HAP-1 (cell line): Measurements from ENCODE around the gene NCKIPSD.

ENCODE experiments used
- DNase-seq, 2 experiments: peaks; one replicate each; pipeline ENCODE4 v3.0.0-alpha.2; 2016 to 2020; ENCODE audit warnings: low spot score in 2 of 2
- H3K27me3 ChIP-seq: fragments of 250-450 bp; sonication (Bioruptor Pico); 2 replicates; pipeline ENCODE4 v1.5.1; 2020; ENCODE audit warnings: low read depth, mild to moderate bottlenecking, moderate library complexity
- H3K36me3 ChIP-seq: fragments of 250-450 bp; sonication (Bioruptor Pico); replicated peaks from 2 replicates; pipeline ENCODE4 v1.5.1; 2020; ENCODE audit warnings: mild to moderate bottlenecking
- H3K4me1 ChIP-seq: fragments of 250-450 bp; sonication (Bioruptor Pico); 2 replicates; pipeline ENCODE4 v1.5.1; 2020; ENCODE audit warnings: mild to moderate bottlenecking
- H3K4me3 ChIP-seq: fragments of 250-450 bp; sonication (Bioruptor Pico); 2 replicates; pipeline ENCODE4 v1.5.1; 2020; ENCODE audit warnings: mild to moderate bottlenecking, moderate library complexity
- H3K9me3 ChIP-seq: fragments of 250-450 bp; sonication (Bioruptor Pico); 2 replicates; pipeline ENCODE4 v1.5.1; 2020; ENCODE audit warnings: mild to moderate bottlenecking, moderate library complexity
- in situ Hi-C: fragments of 300-500 bp; cut with MboI; formaldehyde crosslinking; loops from 3 replicates; pipeline ENCODE4 v1.14.3; 2020; ENCODE audit warnings: low sequenced_read_pairs, inconsistent platforms, mixed read lengths

The NCKIPSD gene

DNA sequence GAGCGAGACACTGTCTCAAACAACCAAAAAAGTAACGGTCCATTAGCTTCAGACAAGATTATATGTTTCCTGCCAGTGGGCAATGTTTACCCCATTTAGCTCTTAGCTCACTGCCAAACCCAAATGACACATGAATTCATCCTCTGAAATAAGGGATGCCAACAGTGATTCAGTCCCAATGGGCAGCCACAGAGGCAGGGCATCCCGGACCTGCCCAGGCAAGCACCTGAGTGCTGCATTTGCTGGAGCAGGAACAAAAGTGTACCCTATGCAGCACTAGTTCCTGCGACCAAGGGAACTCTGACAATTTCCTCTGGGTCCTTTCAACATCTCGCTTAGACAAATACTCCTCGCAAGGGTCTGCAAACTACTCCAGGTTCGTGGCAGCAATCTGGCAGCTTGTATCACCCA, 23.3 kb upstream of the NCKIPSD start:
- no peaks in the 10 kb centered on the region for H3K9me3 ChIP-seq
- H3K4me1 ChIP-seq: no peaks in the 10 kb centered on the region
- in situ Hi-C loops: no loop called here
- H3K27me3 ChIP-seq: no peaks in the 10 kb centered on the region
- DNase-seq: no peak
- H3K4me3 ChIP-seq: no peak overlapping the region
- peaks cover 66% of the 10 kb centered on the region for H3K36me3 ChIP-seq

DNA sequence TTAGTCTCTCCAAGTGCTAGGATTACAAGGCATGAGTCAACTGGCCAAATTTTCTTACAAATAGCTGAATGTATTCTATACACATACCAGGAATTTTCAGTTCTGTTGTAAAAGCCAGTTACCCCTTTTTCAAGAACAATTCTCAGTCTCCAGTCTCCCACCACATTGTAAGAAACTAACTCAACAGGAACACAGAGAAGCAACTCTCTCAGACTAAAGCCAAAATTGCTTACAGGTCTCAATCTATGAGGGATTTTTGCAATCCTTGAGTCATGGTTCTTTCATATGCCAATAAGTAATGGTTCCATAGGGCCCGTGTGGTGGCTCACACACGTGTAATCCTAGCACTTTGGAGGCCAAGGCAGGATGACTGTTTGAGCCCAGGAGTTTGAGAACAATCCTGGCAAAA, 22.8 kb upstream of the NCKIPSD start:
- H3K9me3 ChIP-seq: no peaks in the 10 kb centered on the region
- in situ Hi-C loops: no loop called here
- peaks cover 62% of the 10 kb centered on the region for H3K36me3 ChIP-seq

DNA sequence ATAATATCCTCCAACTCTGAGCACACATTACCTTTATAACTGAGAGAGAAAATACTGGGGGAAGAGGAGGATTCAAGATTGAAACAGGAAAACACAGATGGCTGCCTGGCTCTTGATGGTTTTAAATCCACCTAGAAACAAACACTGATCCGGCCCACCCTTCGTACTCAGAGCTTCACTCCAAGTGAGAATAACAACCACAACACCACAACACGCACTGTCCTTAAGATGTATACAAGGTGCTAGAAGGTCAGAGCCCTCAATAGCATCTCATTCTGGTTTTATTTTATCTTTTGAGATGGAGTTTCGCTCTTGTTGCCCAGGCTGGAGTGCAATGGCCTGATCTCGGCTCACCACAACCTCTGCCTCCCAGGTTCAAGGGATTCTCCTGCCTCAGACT, 21.4 kb upstream of the NCKIPSD start:
- DNase-seq: no peak
- Histone ChIP-seq H3K4me1 (peaks cover 8% of the 10 kb centered on the region), H3K27me3 (no peaks in the 10 kb centered on the region), H3K4me3 (no peak overlapping the region), H3K9me3 (no peaks in the 10 kb centered on the region), H3K36me3 (peaks cover 54% of the 10 kb centered on the region)
- in situ Hi-C loops: no loop called here

More for the DNA sequence above, 22.8 kb upstream of the NCKIPSD start:
- DNase-seq: no peak
- Histone ChIP-seq H3K4me1 (no peaks in the 10 kb centered on the region), H3K27me3 (no peaks in the 10 kb centered on the region), H3K4me3 (no peak overlapping the region)

DNA sequence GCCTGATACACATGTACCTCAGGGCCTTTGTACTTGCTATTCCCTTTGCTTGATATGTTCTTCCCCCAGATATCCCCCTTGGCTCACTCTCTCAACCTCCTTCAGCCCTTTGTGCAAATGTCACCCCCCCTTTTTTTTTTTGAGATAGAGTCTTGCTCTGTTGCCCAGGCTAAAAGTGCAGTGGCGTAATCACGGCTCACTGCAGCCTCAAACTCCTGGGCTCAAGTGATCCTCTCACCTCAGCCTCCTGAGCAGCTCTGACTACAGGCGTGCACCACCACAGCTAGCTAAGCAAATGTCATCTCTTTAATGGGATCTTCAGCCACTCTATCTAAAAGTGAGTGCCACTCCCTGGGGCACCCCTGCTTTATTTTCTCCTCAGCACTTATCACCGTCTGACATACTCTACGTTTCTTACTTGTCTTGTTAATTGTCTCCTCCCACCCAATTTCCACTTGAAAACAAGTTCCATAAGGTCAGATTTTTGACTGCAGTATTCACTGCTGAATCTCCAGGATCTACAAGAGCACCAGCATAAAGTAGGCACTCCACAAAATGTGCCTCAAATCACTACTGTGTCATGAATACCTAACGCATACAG, 16.7 kb upstream of the NCKIPSD start:
- H3K27me3 ChIP-seq: no peaks in the 10 kb centered on the region; the same call in 1 of the 2 replicates
- no peaks in the 10 kb centered on the region for H3K9me3 ChIP-seq
- H3K4me3 ChIP-seq: no peak overlapping the region
- in situ Hi-C loops: no loop called here
- H3K4me1 ChIP-seq: peaks cover 8% of the 10 kb centered on the region
- peak in 1 of 2 experiments; percentile 30 for DNase-seq
- H3K36me3 ChIP-seq: peaks cover 40% of the 10 kb centered on the region

DNA sequence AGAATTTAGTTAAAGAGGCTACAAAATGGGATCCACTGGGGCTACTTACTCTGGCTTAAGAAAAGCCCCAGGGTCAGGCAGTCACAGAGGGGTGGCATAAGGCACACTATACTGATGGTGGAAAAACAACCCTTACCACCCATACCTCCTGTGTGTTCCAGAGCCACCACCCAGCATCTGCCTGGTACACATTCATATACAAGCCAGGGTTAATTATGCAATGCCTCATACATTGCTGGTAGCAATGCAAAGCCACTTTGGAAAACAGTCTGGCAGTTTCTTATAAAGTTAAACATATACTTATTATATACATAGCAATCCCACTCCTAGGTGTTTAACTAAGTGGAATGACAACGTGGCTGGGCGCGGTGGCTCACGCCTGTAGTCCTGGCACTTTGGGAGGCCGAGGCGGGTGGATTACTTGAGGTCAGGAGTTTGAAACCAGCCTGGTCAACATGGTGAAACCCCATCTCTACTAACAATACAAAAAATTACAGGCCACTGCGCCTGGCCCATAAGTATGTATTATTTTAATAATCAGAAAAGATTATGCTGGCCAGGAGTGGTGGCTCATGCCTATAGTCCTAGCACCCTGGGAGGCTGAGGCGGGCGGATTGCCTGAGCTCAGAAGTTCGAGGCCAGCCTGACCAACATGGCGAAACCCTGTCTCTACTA, 15.2 kb upstream of the NCKIPSD start:
- H3K9me3 ChIP-seq: no peaks in the 10 kb centered on the region
- no peaks in the 10 kb centered on the region; the same call in 1 of the 2 replicates for H3K27me3 ChIP-seq
- no peak for DNase-seq
- H3K36me3 ChIP-seq: peaks cover 34% of the 10 kb centered on the region
- H3K4me3 ChIP-seq: no peak overlapping the region
- in situ Hi-C loops: no loop called here
- peaks cover 8% of the 10 kb centered on the region for H3K4me1 ChIP-seq

DNA sequence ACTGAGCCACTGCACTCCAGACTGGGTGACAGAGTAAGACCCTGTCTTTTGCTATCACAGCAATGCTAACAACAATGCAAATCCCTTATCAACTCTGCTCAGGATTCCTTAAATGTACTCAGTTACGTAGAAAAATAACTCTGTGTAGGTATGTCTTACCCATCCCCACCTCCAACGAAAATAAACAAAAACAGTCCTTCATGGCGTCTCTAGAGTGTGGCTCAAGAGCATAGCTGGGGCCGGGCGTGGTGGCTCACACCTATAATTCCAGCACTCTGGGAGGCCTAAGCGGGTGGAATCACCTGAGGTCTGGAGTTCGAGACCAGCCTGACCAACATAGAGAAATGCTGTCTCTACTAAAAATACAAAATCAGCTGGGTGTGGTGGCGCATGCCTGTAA, 13.2 kb upstream of the NCKIPSD start:
- peaks cover 45% of the 10 kb centered on the region for H3K36me3 ChIP-seq
- H3K9me3 ChIP-seq: no peaks in the 10 kb centered on the region
- no peak for DNase-seq
- no peak overlapping the region for H3K4me3 ChIP-seq
- peaks cover 8% of the 10 kb centered on the region for H3K4me1 ChIP-seq
- H3K27me3 ChIP-seq: no peaks in the 10 kb centered on the region; the same call in 1 of the 2 replicates
- in situ Hi-C loops: no loop called here

DNA sequence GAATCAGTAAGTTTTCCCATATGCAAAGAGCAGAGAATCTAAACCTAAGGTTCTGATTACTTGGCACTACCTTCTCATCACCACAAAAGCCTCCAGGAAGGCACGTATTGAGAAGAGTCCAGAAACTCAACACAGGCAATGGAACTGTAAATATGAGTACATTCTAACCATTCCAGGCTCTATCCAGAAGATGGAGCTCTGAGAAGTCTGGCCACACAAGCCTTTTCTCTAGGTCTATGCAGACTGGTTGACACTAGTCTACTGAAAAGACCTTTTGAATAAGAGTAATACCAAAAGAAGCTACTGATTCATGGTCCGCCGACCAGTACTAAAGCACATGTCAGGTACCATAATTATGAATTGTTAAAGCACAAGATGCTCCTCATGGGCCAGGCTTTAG, 12.2 kb upstream of the NCKIPSD start:
- peaks cover 5% of the 10 kb centered on the region for H3K4me1 ChIP-seq
- H3K9me3 ChIP-seq: no peaks in the 10 kb centered on the region
- in situ Hi-C loops: no loop called here
- H3K36me3 ChIP-seq: peaks cover 52% of the 10 kb centered on the region
- H3K27me3 ChIP-seq: no peaks in the 10 kb centered on the region; the same call in 1 of the 2 replicates
- no peak overlapping the region for H3K4me3 ChIP-seq
- DNase-seq: no peak

DNA sequence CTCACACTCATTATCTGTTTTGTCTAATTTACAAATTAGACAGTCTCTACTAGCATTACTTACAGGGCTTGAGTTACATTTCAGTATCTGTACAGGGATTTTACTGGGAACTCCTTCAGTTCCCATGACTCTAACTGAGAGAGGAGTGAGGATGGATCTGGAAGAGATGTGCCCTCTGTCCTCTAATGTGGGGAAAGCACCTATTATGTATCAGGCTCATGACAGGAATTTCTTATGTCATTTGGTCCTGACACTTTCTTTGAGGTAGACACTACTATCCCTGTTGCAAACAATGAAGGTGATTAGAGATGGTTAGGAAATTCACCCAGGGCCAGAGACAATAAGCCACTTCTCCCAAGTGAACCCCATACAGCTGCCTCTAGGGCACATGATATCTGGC, 10.9 kb upstream of the NCKIPSD start:
- in situ Hi-C loops: no loop called here

DNA sequence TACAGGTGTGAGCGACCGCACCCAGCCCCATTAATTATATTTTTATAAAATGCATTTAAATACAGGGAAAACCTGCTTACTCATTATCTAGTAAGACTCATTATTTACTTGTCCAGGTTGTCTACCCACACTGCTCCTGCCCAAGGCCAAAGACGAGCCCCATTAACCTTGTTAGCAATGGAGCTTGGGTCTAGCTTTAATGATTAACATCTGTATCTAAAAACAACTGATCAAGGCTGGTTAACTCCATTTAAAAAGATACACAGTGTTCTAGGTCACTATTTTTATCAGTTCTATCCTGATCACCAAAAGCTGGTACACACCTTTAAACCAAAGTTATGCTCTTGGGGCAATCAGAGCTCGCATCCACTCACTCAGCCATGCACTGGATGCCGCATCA, 10.4 kb upstream of the NCKIPSD start:
- Histone ChIP-seq H3K36me3 (peaks cover 66% of the 10 kb centered on the region), H3K4me3 (no peak overlapping the region)

More for the DNA sequence above, 10.9 kb upstream of the NCKIPSD start:
- Histone ChIP-seq H3K4me1 (no peaks in the 10 kb centered on the region), H3K9me3 (no peaks in the 10 kb centered on the region), H3K27me3 (no peaks in the 10 kb centered on the region; the same call in 1 of the 2 replicates), H3K4me3 (no peak overlapping the region), H3K36me3 (peaks cover 63% of the 10 kb centered on the region)
- DNase-seq: no peak

DNA sequence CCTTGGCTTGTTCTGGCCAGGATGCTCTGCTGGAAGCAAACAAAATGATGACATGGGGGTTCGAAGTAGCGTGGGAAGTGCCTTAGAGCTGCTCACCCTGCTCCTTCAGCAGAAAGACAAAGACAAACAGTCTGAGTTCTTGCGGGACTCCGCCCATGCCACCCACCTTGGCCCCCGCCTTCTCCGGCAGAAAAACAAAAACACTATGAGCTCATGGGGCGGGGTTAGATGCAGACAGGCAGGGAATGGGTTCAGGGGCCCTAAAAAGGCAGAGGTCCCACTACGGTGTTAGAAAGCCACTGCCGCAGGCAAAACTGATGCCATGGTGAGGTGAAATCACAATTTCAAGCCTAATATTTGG, 9.7 kb upstream of the NCKIPSD start:
- in situ Hi-C loops: no loop called here
- Histone ChIP-seq H3K4me1 (no peaks in the 10 kb centered on the region), H3K9me3 (no peaks in the 10 kb centered on the region), H3K4me3 (no peak overlapping the region), H3K36me3 (peaks cover 64% of the 10 kb centered on the region), H3K27me3 (no peaks in the 10 kb centered on the region; the same call in 1 of the 2 replicates)
- DNase-seq: no peak

More for the DNA sequence above, 10.4 kb upstream of the NCKIPSD start:
- H3K27me3 ChIP-seq: no peaks in the 10 kb centered on the region; the same call in 1 of the 2 replicates
- in situ Hi-C loops: no loop called here
- no peaks in the 10 kb centered on the region for H3K9me3 ChIP-seq
- H3K4me1 ChIP-seq: no peaks in the 10 kb centered on the region
- DNase-seq: no peak

DNA sequence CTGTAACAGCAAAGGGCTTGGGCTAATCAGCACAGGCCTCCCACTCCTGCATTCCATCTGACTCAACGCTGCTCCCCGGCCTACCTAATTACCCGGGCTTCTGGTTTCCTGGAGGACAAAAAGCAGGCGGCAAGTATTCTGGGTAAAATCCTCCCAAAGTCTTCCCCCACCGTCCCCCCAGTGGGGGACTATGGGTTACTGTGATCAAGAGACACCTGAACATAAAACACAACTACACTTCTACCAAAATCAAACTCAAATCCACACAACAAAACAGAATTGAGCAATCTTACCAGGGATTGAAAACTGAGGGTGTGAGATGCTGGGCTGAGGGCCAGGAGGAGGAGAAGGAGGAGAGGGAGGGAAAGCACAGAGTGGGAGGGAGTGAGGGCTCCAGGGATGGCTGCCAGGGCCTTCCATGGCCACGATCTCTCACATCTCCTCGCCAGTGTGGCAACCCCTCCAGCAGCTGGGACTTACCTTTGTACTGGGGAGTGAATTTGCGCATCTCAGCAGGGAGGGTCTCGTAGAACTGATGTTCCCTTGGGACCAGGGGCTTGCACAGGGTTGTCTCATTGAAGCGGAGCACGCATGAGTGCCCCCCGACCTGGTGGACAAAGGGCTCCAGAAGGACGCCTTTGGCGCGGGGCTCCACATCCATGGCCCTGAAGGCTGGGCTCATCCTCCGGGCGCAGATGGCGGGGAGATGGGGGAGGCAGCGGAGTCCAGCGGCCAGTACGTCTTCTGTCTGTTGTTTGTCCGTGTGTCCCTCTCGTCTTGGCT, 9.1 kb upstream of the NCKIPSD start:
- Histone ChIP-seq H3K27me3 (no peaks in the 10 kb centered on the region; the same call in 1 of the 2 replicates), H3K9me3 (no peaks in the 10 kb centered on the region), H3K36me3 (peaks cover 63% of the 10 kb centered on the region), H3K4me3 (no peak overlapping the region), H3K4me1 (no peaks in the 10 kb centered on the region)
- no peak for DNase-seq
- in situ Hi-C loops: no loop called here

DNA sequence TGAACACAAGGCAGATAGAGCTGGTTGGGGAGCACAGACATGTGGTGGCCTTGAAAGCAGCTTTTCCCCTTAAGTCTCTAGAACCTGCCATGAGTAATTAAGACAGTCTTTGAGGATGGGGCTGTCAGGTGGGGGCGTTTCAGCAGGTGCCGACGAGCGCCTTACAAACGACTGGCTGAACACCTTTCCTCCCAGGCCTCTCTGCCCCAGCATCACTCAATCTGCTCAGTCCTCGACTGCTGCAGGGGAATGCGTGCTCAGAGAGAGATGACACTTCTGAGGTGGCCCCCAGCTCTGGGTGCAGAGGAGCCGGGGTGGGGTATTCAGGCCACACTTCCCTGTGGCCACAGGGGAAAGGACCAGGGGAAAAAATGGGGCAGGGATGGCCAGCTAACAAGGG, 8.1 kb upstream of the NCKIPSD start:
- no peak overlapping the region for H3K4me3 ChIP-seq
- H3K27me3 ChIP-seq: no peaks in the 10 kb centered on the region
- H3K36me3 ChIP-seq: peaks cover 65% of the 10 kb centered on the region
- DNase-seq: no peak
- in situ Hi-C loops: no loop called here
- H3K4me1 ChIP-seq: no peaks in the 10 kb centered on the region
- no peaks in the 10 kb centered on the region for H3K9me3 ChIP-seq

DNA sequence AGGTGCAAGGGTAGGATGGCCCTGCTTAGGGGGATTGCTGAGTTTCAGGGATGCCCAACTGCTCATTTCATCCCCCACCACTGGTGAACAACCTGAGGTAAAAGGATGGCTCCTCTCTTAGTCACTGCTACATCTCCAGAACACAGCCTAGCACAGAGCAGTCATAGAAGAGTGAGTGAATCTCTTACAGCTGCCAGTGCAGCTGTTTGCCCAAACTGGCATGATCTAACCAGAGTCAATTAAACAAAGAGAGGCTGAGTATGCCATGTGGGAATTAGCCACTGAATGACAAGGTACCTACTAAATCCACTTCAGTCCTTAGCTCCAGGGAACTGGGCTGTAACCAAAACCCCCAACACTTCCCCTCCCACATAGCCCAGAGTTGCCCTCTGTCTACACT, 6.8 kb upstream of the NCKIPSD start:
- DNase-seq: no peak
- Histone ChIP-seq H3K36me3 (peaks cover 76% of the 10 kb centered on the region), H3K4me3 (no peak overlapping the region), H3K9me3 (no peaks in the 10 kb centered on the region), H3K27me3 (no peaks in the 10 kb centered on the region), H3K4me1 (no peaks in the 10 kb centered on the region)
- in situ Hi-C loops: no loop called here

DNA sequence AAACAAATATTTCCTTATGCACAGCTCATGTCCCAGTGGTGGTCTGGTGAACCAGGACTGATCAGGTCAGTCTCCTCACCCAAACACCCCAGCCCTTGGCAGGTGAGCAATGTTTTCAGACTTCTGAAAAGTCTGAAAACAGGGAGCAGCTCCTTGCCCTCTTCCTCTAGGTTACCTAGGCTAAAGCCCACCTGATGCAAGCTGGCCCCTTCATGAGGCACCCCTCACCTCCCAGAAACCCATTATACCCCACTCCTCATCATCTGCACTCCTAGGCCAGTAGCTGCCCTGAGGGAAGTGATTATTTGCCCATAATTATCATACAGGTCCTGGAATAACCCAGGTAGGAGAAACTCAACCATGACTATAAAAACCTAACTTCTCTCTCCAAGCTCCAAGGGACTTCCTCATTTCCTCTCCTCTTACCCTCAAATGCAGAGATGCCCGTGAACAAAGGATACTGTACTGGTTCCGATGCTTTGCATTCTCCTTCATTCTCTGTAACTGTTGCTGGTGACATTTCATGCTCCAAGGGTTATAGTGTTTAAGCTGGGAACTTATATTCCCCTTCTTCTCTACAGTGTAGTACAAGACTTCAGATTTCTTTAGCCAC, 5.2 kb upstream of the NCKIPSD start:
- Histone ChIP-seq H3K27me3 (no peaks in the 10 kb centered on the region), H3K4me1 (no peaks in the 10 kb centered on the region), H3K36me3 (peaks cover 77% of the 10 kb centered on the region), H3K4me3 (no peak overlapping the region), H3K9me3 (no peaks in the 10 kb centered on the region)
- no peak for DNase-seq
- in situ Hi-C loops: no loop called here
